Suppressor macrophage treated with lipopolysaccharide for 4 hours (primary cell): ENCODE data around the gene UHRF1.

Source experiments
- DNase-seq: peaks from one replicate; pipeline ENCODE4 v3.0.0-alpha.2; 2020

Gene UHRF1

GRCh38 chr19:4991996-4992698, 82.8 kb downstream of the UHRF1 start:
- DNase-seq = no peak

- DNase-seq = no peak
These were observed 84.4 kb downstream of the UHRF1 start for GRCh38 chr19:4993683-4994082.

DNA sequence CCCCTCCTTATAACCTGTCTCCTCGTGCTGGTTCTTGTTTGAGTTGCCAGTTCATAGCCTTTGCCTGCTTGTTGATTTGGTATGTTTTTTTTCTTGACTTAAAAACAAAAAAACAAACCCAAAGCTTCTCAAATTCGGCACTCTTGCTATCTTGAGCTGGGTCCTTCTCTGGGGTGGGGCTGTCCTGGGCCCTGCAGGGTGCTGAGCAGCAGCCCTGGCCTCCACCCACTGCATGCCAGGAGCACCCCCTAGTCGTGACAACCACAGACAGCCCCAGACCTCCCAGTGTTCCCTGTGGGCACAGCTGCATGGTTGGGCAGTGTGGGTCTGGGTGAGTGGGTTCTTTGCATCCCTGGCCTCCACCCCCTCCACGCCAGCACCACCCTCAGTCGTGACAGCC, 87.4 kb downstream of the UHRF1 start:
- DNase-seq = no peak

- no peak for DNase-seq
These were observed 88.0 kb downstream of the UHRF1 start for GRCh38 chr19:4997297-4997696.

DNA sequence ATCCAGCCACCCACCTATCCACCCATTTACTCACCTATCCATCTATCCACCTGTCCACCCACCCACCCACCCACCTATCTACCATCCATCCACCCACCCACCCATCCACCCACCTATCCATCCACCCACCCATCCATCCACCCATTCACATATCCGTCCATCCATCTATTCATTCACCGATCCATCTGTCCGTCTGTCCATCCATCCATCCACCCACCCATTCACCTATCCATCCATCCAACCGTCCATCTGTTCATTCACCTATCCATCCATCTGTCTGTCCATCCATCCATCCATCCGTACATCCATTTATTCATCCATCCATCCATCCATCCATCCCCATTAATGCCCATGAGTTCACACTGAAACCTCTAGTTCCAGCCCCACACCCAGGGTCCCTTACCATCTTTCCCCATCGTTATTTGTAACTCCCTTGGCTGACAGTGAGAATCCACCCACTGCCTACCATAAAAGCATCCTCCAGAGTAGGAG, 90.9 kb downstream of the UHRF1 start:
- DNase-seq = no peak

DNA sequence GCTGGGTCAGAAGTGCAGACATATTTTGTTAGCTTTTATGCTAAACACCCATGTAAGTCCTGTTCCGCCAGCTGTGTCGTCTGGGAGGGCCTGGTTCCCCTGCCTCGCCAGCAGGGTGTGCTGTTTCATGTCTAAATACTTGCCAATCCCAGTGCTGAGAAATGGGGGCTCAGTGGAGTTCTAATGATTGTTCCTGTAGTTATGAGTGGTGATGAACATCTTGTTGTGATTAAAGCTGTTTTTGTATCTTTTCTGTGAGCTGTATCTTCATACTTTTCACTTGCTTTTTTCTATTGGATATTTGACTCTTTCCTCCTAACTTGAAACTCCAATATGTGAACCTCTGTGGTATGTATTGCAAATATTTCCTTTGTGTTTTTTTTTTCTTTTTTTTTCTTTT, 92.3 kb downstream of the UHRF1 start:
- peak; percentile 45 for DNase-seq

DNA sequence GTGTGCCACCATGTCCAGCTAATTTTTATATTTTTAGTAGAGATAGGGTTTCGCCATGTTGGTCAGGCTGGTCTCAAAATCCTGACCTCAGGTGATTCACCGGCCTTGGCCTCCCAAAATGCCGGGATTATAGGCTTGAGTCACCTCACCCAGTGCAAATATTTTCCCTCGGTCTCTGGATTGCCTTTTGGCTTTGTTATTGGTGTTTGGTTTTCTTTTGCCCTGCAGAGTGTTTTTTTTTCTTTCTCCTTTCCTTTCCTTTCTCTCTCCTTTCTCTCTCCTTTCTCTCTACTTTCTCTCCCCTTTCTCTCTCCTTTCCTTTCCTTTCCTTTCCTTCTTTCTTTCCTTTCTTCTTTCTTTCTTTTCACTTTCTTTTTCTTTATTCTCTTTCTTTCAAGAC, 92.8 kb downstream of the UHRF1 start:
- no peak for DNase-seq

DNA sequence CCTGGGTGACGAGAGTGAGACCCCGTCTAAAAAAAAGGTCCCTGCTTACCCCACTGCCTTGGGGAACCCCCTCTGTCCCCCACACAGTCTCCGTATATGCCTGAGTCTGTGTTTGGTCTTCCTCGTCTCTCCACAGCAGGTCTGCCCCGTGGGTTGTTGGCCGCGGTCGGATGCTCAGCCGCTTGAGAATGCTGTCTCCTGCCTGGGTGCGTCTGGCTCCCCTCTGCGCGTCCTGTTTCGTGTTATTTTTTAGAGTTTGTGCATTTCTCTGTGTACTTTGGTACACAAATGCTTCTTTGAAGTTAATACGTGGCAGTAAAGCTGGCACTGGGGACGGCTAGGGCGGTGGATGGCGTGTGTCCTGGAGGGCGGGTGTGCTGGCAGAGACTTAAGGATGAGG, 94.5 kb downstream of the UHRF1 start:
- DNase-seq = no peak

DNA sequence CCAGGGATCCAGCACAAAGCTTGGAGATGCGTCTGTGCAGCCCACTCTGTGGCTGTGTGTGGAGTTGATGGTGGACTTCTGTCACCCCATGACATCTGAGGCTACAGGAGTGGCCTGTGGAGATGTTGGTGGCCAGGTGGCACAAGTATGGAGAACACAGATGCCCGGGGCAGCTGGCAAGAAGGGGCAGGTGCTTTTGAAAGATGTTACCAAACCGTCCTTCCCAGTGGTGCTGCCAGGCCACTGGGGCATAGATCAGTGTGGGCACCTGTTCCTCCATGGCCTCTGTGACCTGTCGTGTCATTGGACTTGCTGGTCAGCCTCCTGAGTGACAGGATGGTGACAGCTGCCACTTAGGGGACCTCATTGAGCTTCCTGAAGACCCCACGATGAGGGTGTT, 95.8 kb downstream of the UHRF1 start:
- no peak for DNase-seq

GRCh38 chr19:5006201-5006600, 96.9 kb downstream of the UHRF1 start:
- DNase-seq = no peak

DNA sequence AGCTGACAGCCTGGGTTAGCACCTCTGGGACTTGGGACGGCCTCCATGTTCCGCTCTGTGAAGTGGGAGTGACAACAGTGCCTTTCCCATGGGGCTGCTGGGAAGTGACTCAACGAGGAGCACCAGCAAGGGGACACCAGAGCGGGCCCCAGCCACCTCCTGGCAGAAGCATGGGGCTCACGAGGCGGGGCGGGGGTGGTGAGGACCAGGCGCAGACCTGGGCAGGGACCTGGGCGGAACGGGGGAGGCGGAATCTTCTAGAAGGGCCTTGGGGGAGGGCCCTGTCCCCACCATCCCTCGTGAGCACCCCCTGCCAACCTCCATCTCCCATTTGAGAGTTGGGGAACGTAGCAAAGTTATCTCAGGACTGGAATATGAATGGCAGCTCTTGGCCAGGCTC, 97.5 kb downstream of the UHRF1 start:
- no peak for DNase-seq
